B cell (primary cell): Measurements from ENCODE around the gene TAB3. TPM values are rescaled to one million over a fixed set of nuclear protein-coding genes. Genes with fewer than 3 reads are reported as not detected.

Experiments used
- ATAC-seq: fragments of 200-7000 bp; cut with Tn5 transposase; one replicate; pipeline ENCODE4 v1.10.0; 2021; ENCODE audit warnings: low read depth, mild to moderate bottlenecking, moderate number of reproducible peaks, moderate library complexity
- CTCF ChIA-PET: fragments of 350-600 bp; sonication (Branson Sonifier 250); formaldehyde crosslinking; loops from one replicate; lab custom pipeline; 2021; ENCODE audit warnings: antibody characterized with exemption, inconsistent platforms; lab: Charles Lee
- POLR2A ChIA-PET: fragments of 350-600 bp; sonication (Branson Sonifier 250); formaldehyde crosslinking; loops from one replicate; lab custom pipeline; 2021; ENCODE audit warnings: antibody characterized with exemption; lab: Charles Lee
- DNase-seq: peaks from one replicate; pipeline ENCODE4 v3.0.0; 2013
- H2AFZ ChIP-seq: 2 replicates; pipeline ENCODE4 v1.6.1; 2012; ENCODE audit warnings: mild to moderate bottlenecking, low read depth, low read length; ENCODE audit not compliant: insufficient read depth, poor library complexity, severe bottlenecking
- H3K27ac ChIP-seq, 2 donors: 1 replicate in 1 of 2; 2 replicates in 1 of 2; pipeline ENCODE4 v1.5.1; 2012 to 2013; ENCODE audit warnings: low read length in 2 of 2, mild to moderate bottlenecking in 2 of 2, moderate library complexity in 1 of 2
- H3K27me3 ChIP-seq, 4 experiments: fragments of 200-600 bp in 1 of 4; sonication (generic) in 1 of 4; replicated peaks in 1 of 4; 1 replicate in 2 of 4; 2 replicates in 2 of 4; pipeline versions ENCODE4 v1.6.1 to v1.7.0; 2013 to 2016; ENCODE audit warnings: low read length in 3 of 4, mild to moderate bottlenecking in 2 of 4, mixed read lengths in 1 of 4, moderate library complexity in 1 of 4; ENCODE audit not compliant: insufficient read depth in 4 of 4, control insufficient read depth in 3 of 4; ENCODE audit errors: control extremely low read depth in 1 of 4
- H3K36me3 ChIP-seq, 2 experiments: replicated peaks in 1 of 2; 1 replicate in 1 of 2; 2 replicates in 1 of 2; pipeline versions ENCODE4 v1.6.1 to v1.7.1; 2013; ENCODE audit warnings: low read length in 1 of 2; ENCODE audit not compliant: insufficient read depth in 2 of 2, control insufficient read depth in 1 of 2; ENCODE audit errors: control extremely low read depth in 1 of 2, extremely low read depth in 1 of 2
- H3K4me1 ChIP-seq, 2 donors: fragments of 200-600 bp in 1 of 2; sonication (generic) in 1 of 2; 1 replicate in 1 of 2; 2 replicates in 1 of 2; pipeline versions ENCODE4 v1.5.1 to v1.6.1; 2013 to 2017; ENCODE audit warnings: low read length in 2 of 2; ENCODE audit not compliant: control insufficient read depth in 2 of 2, insufficient read depth in 2 of 2
- H3K4me2 ChIP-seq: replicated peaks from 2 replicates; pipeline ENCODE3; 2012; ENCODE audit warnings: mild to moderate bottlenecking, low read depth, low read length; ENCODE audit not compliant: poor library complexity, severe bottlenecking
- H3K4me3 ChIP-seq, 5 experiments: fragments of 200-600 bp in 1 of 5; sonication (generic) in 1 of 5; 1 replicate in 3 of 5; 2 replicates in 2 of 5; pipeline versions ENCODE4 v1.5.1 to v1.7.0; 2011 to 2016; ENCODE audit warnings: low read length in 4 of 5, mild to moderate bottlenecking in 4 of 5, low read depth in 2 of 5, control low read depth in 1 of 5, moderate library complexity in 1 of 5; ENCODE audit not compliant: insufficient read depth in 1 of 5; ENCODE audit errors: control extremely low read depth in 1 of 5, extremely low read depth in 1 of 5
- H3K79me2 ChIP-seq: fragments of 200-600 bp; sonication (generic); one replicate; pipeline ENCODE4 v1.6.0; 2016; ENCODE audit warnings: low read length; ENCODE audit not compliant: control insufficient read depth, insufficient read depth
- H3K9ac ChIP-seq: fragments of 200-600 bp; sonication (generic); 2 replicates; pipeline ENCODE4 v1.6.1; 2017; ENCODE audit warnings: mild to moderate bottlenecking, low read length, moderate library complexity
- H3K9me3 ChIP-seq, 3 donors: one replicate each; pipeline versions ENCODE4 v1.6.1 to v1.7.1; 2013; ENCODE audit warnings: low read length in 2 of 3; ENCODE audit not compliant: control insufficient read depth in 2 of 3, insufficient read depth in 1 of 3; ENCODE audit errors: control extremely low read depth in 1 of 3
- H4K20me1 ChIP-seq: 2 replicates; pipeline ENCODE4 v1.6.0; 2012; ENCODE audit warnings: mild to moderate bottlenecking, low read length; ENCODE audit not compliant: insufficient read depth, control insufficient read depth, poor library complexity, severe bottlenecking
- H3K27ac Mint-ChIP-seq: one replicate; pipeline ENCODE4 v1.8.0; 2021; ENCODE audit warnings: mixed read lengths
- H3K27me3 Mint-ChIP-seq: one replicate; pipeline ENCODE4 v1.8.0; 2021; ENCODE audit warnings: mixed read lengths
- H3K4me1 Mint-ChIP-seq: one replicate; pipeline ENCODE4 v1.8.0; 2021; ENCODE audit warnings: mixed read lengths
- H3K4me3 Mint-ChIP-seq: one replicate; pipeline ENCODE4 v1.8.0; 2021; ENCODE audit warnings: mixed read lengths
- H3K9me3 Mint-ChIP-seq: one replicate; pipeline ENCODE4 v1.8.0; 2022; ENCODE audit warnings: mixed read lengths; ENCODE audit not compliant: insufficient read depth
- EZH2 ChIP-seq: IDR thresholded peaks from 2 replicates; pipeline ENCODE4 v1.6.1; 2012; ENCODE audit warnings: borderline replicate concordance, low read depth, mild to moderate bottlenecking, moderate library complexity, low read length; ENCODE audit not compliant: insufficient read depth, poor library complexity, severe bottlenecking
- WGBS: methylation state at CpG from one replicate; pipeline ENCODE4 v1.1.5; 2013; ENCODE audit warnings: missing lambda C conversion rate; ENCODE audit not compliant: insufficient coverage; 5-methylcytosine and 5-hydroxymethylcytosine counted together
- intact Hi-C: fragments of 100-400 bp; cut with micrococcal nuclease; formaldehyde crosslinking; loops from one replicate; pipeline ENCODE4 v1.10.0; 2022
- polyA plus RNA-seq: library from polyadenylated mRNA; depleted of rRNA; stranded (reverse); fragments of >200 nt; gene quantifications from 2 replicates; pipeline ENCODE4 v1.2.3, GENCODE V29; 2012
- total RNA-seq, 2 donors: library from RNA; stranded (reverse); fragments of 120-200 nt in 1 of 2; gene quantifications; 1 replicate in 1 of 2; 2 replicates in 1 of 2; pipeline versions ENCODE4 v1.2.3 to v1.2.4, GENCODE V29; 2013 to 2022
- TF ChIP-seq, protein P1 (sequence below): fragments of 200-600 bp; IDR thresholded peaks from one replicate; pipeline ENCODE4 v1.8.0; 2022; ENCODE audit warnings: antibody characterized with exemption, mild to moderate bottlenecking

TAB3 gene
- total and polyA plus RNA-seq, 2 donors (not counting 1 experiment from before 2014, with no cell fraction given): 11.4 to 26.5 TPM

DNA sequence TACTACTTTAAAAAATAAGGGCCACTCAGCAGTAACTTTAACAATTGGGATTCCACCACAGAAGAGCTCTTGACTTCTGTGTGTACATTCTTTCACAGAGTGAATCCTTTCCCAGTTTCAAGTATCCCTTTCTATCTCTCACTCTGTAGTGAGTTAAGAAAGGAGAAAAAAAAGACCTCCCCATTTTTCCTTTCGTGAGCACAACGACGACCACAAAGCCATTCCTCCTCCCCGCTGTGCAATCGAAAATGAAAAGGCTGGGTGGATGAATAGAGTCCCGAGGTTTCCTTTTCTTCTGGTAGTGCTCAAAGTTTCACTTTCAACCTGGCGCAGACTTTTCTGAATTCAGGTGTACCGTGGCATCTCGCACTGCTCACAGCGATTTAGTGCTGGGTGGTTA, 58.0 kb downstream of the TAB3 start:
- Histone ChIP-seq H3K36me3 (peaks cover 2 to 9% of the 10 kb centered on the region in 2 experiments), H3K4me3 (no peak overlapping the region), H3K4me2 (no peak overlapping the region), H3K79me2 (no peaks in the 10 kb centered on the region), H3K4me1 (no peaks in the 10 kb centered on the region), H3K27me3 (no peaks in the 10 kb centered on the region), H2AFZ (no peak overlapping the region), H4K20me1 (no peaks in the 10 kb centered on the region), H3K27ac (no peak overlapping the region), H3K9ac (no peak overlapping the region), H3K9me3 (no peaks in the 10 kb centered on the region)
- Mint-ChIP-seq H3K27me3 (no peaks in the 10 kb centered on the region), H3K4me3 (no peak overlapping the region), H3K4me1 (peaks cover 2% of the 10 kb centered on the region), H3K27ac (no peak overlapping the region), H3K9me3 (no peaks in the 10 kb centered on the region)
- intact Hi-C loops: no loop called here
- TF ChIP-seq EZH2: no peak
- TF ChIP-seq, protein P1, sequence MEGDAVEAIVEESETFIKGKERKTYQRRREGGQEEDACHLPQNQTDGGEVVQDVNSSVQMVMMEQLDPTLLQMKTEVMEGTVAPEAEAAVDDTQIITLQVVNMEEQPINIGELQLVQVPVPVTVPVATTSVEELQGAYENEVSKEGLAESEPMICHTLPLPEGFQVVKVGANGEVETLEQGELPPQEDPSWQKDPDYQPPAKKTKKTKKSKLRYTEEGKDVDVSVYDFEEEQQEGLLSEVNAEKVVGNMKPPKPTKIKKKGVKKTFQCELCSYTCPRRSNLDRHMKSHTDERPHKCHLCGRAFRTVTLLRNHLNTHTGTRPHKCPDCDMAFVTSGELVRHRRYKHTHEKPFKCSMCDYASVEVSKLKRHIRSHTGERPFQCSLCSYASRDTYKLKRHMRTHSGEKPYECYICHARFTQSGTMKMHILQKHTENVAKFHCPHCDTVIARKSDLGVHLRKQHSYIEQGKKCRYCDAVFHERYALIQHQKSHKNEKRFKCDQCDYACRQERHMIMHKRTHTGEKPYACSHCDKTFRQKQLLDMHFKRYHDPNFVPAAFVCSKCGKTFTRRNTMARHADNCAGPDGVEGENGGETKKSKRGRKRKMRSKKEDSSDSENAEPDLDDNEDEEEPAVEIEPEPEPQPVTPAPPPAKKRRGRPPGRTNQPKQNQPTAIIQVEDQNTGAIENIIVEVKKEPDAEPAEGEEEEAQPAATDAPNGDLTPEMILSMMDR: no peak
- ATAC-seq (no peak), DNase-seq (no peak)
- CTCF ChIA-PET: no interaction called here
- POLR2A ChIA-PET: interaction anchor here (0.6 kb wide), 2 partner anchors 237 to 530 kb away, joined by 3 to 4 read pairs; no protein-coding TSS in a partner anchor
- 40% methylated on average over 1 of the region's 10 CpGs for WGBS

DNA sequence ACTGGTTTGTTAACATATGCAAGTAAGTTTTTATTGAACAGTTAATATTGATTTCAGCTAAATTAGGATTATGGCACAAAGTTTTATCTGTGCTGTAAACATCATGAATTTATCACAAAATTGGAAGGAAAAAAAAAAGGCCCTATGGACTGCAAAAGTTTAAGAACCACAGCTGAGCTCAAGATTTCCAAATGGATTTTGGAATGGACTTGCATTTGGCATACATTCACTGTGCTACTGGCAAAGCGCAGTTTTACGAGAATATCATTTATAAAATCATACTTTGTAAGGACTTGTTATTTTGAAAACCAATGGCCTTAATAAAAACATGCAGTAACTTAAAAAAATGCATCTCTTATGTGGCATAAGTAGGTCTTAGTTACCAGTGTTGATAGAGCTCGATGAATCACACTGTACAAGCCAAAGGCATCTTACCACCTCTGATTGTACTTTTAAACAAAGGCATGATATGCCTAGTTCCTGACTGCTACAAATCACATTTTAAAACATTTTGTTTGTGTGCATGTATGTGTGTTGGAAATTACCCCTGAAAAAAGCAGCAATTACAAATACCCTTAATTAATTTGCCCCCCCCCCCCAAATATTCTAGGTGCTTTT, 58.6 kb downstream of the TAB3 start:
- ATAC-seq (no peak), DNase-seq (no peak)
- H3K9ac ChIP-seq: no peak overlapping the region
- no peaks in the 10 kb centered on the region for H3K27me3 ChIP-seq
- no peak overlapping the region for H2AFZ ChIP-seq
- no peaks in the 10 kb centered on the region for H4K20me1 ChIP-seq
- Mint-ChIP-seq H3K4me1 (peaks cover 2% of the 10 kb centered on the region), H3K9me3 (no peaks in the 10 kb centered on the region), H3K27me3 (no peaks in the 10 kb centered on the region), H3K27ac (no peak overlapping the region), H3K4me3 (no peak overlapping the region)
- no peaks in the 10 kb centered on the region for H3K79me2 ChIP-seq
- no peaks in the 10 kb centered on the region for H3K4me1 ChIP-seq
- H3K4me3 ChIP-seq: no peak overlapping the region
- H3K9me3 ChIP-seq: no peaks in the 10 kb centered on the region
- ChIA-PET CTCF (no interaction called here), POLR2A (interaction anchor here (0.6 kb wide), 1 partner anchor 238 kb away, joined by 3 read pairs; no protein-coding TSS in a partner anchor)
- no CpG with 5 or more reads among the region's 3 CpGs for WGBS
- peaks cover 2 to 9% of the 10 kb centered on the region in 2 experiments for H3K36me3 ChIP-seq
- intact Hi-C loops: no loop called here
- H3K4me2 ChIP-seq: no peak overlapping the region
- TF ChIP-seq, protein P1: no peak
- no peak overlapping the region for H3K27ac ChIP-seq
